Loucy (cell line): ENCODE data around the gene PSMD2.

Experiments
- EZH2phosphoT487 ChIP-seq: fragments of 200-600 bp; IDR thresholded peaks from 2 replicates; pipeline ENCODE4 v1.6.1; 2018; ENCODE audit warnings: antibody characterized with exemption, mild to moderate bottlenecking, moderate library complexity, borderline replicate concordance
- TF ChIP-seq, protein P1 (sequence below): fragments of 200-600 bp; sonication (generic); conservative IDR thresholded peaks from 2 replicates; pipeline ENCODE4 v1.5.1; 2014; ENCODE audit warnings: mild to moderate bottlenecking, antibody characterized with exemption, low read length

DNA sequence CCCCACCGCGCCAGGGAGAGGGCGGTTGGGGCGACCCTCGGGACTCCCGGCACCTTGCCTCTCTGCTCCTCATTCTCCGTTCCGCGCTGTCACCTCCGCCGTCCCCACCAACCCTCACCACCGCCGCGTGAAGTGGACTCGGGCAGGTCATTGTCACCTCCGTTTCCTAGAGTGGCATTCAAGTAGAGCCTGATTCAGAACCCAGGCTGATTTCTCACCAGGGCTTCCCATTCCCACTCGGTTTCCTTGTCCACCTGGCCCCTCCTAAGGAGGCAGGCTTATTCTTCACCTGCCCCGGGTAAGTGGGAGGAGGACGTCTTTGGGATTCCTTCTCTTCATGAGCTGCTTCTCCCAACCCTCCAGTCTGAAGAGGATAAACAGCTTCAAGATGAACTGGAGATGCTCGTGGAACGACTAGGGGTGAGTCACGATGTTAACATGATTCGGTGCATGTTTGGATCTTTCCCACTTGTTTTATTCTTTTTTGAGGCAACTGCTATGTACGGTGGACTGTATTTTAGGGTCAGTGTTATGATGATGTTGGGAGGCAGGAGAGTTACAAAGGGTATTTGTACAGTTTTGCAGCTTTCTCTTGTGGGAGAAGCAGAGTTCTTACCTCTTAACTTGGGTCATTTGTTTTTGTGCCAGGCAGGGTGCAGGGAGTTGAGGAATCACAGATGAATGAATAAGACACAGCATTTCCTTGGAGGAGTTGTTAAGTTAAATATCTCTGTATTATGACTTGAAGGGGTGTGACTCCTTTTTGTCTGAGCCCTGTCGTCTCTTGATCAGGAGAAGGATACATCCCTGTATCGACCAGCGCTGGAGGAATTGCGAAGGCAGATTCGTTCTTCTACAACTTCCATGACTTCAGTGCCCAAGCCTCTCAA lies 692 bp downstream of the PSMD2 start:
- TF ChIP-seq, protein P1, sequence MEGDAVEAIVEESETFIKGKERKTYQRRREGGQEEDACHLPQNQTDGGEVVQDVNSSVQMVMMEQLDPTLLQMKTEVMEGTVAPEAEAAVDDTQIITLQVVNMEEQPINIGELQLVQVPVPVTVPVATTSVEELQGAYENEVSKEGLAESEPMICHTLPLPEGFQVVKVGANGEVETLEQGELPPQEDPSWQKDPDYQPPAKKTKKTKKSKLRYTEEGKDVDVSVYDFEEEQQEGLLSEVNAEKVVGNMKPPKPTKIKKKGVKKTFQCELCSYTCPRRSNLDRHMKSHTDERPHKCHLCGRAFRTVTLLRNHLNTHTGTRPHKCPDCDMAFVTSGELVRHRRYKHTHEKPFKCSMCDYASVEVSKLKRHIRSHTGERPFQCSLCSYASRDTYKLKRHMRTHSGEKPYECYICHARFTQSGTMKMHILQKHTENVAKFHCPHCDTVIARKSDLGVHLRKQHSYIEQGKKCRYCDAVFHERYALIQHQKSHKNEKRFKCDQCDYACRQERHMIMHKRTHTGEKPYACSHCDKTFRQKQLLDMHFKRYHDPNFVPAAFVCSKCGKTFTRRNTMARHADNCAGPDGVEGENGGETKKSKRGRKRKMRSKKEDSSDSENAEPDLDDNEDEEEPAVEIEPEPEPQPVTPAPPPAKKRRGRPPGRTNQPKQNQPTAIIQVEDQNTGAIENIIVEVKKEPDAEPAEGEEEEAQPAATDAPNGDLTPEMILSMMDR = no peak
- TF ChIP-seq EZH2phosphoT487 = no peak
